KMS-11 (cell line): ENCODE measurements around the gene GNG11.

ENCODE experiments used
- H2AFZ ChIP-seq: fragments of 200-600 bp; sonication (generic); 2 replicates; pipeline ENCODE4 v1.6.1; 2016; ENCODE audit warnings: antibody characterized with exemption, mixed run types, low read depth
- H3K27ac ChIP-seq: fragments of 200-600 bp; sonication (generic); 2 replicates; pipeline ENCODE4 v1.6.1; 2016; ENCODE audit warnings: mild to moderate bottlenecking, mixed run types
- H3K27me3 ChIP-seq: fragments of 200-600 bp; sonication (generic); 2 replicates; pipeline ENCODE4 v1.6.1; 2017; ENCODE audit warnings: mild to moderate bottlenecking, low read depth, mixed run types, moderate library complexity; ENCODE audit not compliant: insufficient read depth
- H3K36me3 ChIP-seq: fragments of 200-600 bp; sonication (generic); 2 replicates; pipeline ENCODE4 v1.6.1; 2017; ENCODE audit warnings: mild to moderate bottlenecking, mixed run types; ENCODE audit not compliant: insufficient read depth
- H3K4me1 ChIP-seq: fragments of 200-600 bp; sonication (generic); 2 replicates; pipeline ENCODE4 v1.6.1; 2016; ENCODE audit warnings: mild to moderate bottlenecking, low read depth, mixed run types; ENCODE audit not compliant: poor library complexity, severe bottlenecking
- H3K4me2 ChIP-seq: fragments of 200-600 bp; sonication (generic); 2 replicates; pipeline ENCODE4 v1.7.0; 2016; ENCODE audit warnings: mild to moderate bottlenecking, mixed run types
- H3K4me3 ChIP-seq: fragments of 200-600 bp; sonication (generic); IDR thresholded peaks from 2 replicates; pipeline ENCODE4 v1.6.1; 2017; ENCODE audit warnings: low read depth, low read length, mixed read lengths; ENCODE audit not compliant: insufficient read depth
- H3K79me2 ChIP-seq: fragments of 200-600 bp; sonication (generic); 2 replicates; pipeline ENCODE4 v1.6.1; 2016; ENCODE audit warnings: low read depth, mixed run types; ENCODE audit not compliant: insufficient read depth
- H3K9ac ChIP-seq: fragments of 200-600 bp; sonication (generic); 2 replicates; pipeline ENCODE4 v1.6.1; 2016; ENCODE audit warnings: mild to moderate bottlenecking, mixed run types
- H4K20me1 ChIP-seq: fragments of 200-600 bp; sonication (generic); 2 replicates; pipeline ENCODE4 v1.6.1; 2016; ENCODE audit warnings: mild to moderate bottlenecking, mixed run types; ENCODE audit not compliant: insufficient read depth
- TF ChIP-seq, protein P1 (sequence below): fragments of 200-600 bp; sonication (generic); conservative IDR thresholded peaks from 2 replicates; pipeline ENCODE4 v1.6.1; 2017; ENCODE audit warnings: low read depth, mild to moderate bottlenecking, antibody characterized with exemption, low read length, moderate library complexity, mixed read lengths

Gene GNG11

GRCh38 chr7:93931655-93932054 lies 10.1 kb downstream of the GNG11 start:
- H3K79me2 ChIP-seq: no peaks in the 10 kb centered on the region
- no peak overlapping the region for H3K9ac ChIP-seq
- TF ChIP-seq, protein P1, sequence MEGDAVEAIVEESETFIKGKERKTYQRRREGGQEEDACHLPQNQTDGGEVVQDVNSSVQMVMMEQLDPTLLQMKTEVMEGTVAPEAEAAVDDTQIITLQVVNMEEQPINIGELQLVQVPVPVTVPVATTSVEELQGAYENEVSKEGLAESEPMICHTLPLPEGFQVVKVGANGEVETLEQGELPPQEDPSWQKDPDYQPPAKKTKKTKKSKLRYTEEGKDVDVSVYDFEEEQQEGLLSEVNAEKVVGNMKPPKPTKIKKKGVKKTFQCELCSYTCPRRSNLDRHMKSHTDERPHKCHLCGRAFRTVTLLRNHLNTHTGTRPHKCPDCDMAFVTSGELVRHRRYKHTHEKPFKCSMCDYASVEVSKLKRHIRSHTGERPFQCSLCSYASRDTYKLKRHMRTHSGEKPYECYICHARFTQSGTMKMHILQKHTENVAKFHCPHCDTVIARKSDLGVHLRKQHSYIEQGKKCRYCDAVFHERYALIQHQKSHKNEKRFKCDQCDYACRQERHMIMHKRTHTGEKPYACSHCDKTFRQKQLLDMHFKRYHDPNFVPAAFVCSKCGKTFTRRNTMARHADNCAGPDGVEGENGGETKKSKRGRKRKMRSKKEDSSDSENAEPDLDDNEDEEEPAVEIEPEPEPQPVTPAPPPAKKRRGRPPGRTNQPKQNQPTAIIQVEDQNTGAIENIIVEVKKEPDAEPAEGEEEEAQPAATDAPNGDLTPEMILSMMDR: no peak

GRCh38 chr7:93933156-93933555 lies 11.6 kb downstream of the GNG11 start:
- no peak overlapping the region for H3K27ac ChIP-seq
- TF ChIP-seq, protein P1: no peak
- H4K20me1 ChIP-seq: no peaks in the 10 kb centered on the region
- no peaks in the 10 kb centered on the region for H3K36me3 ChIP-seq
- no peaks in the 10 kb centered on the region for H3K79me2 ChIP-seq
- no peak overlapping the region for H3K4me3 ChIP-seq
- H3K4me1 ChIP-seq: no peaks in the 10 kb centered on the region
- no peak overlapping the region for H2AFZ ChIP-seq
- no peaks in the 10 kb centered on the region for H3K27me3 ChIP-seq
- no peak overlapping the region for H3K4me2 ChIP-seq
- no peak overlapping the region for H3K9ac ChIP-seq

More at GRCh38 chr7:93931655-93932054, 10.1 kb downstream of the GNG11 start:
- H3K4me3 ChIP-seq: no peak overlapping the region
- H3K36me3 ChIP-seq: no peaks in the 10 kb centered on the region
- H2AFZ ChIP-seq: no peak overlapping the region
- no peak overlapping the region for H3K4me2 ChIP-seq
- H3K4me1 ChIP-seq: no peaks in the 10 kb centered on the region
- H3K27ac ChIP-seq: no peak overlapping the region
- H3K27me3 ChIP-seq: no peaks in the 10 kb centered on the region
- no peaks in the 10 kb centered on the region for H4K20me1 ChIP-seq

DNA sequence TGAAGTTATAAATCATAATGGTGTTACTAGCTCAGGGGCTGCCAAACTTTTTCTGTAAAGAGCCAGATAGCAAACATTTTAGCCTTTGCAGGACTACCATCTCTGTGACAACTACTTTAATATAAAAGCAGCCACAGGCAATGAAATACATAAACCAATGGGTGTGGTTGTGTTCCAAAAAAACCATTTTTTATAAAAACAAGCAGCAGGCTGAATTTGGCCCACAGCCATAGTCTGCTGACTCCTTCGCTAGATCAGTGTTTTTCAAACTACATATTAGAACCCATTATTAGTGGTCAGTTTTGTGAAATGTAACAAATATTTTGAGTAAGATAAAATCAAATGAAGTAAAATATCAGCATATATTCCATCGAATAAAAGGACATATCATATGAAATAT lies 13.6 kb downstream of the GNG11 start:
- no peaks in the 10 kb centered on the region for H3K27me3 ChIP-seq
- no peaks in the 10 kb centered on the region for H3K36me3 ChIP-seq
- no peaks in the 10 kb centered on the region for H4K20me1 ChIP-seq

DNA sequence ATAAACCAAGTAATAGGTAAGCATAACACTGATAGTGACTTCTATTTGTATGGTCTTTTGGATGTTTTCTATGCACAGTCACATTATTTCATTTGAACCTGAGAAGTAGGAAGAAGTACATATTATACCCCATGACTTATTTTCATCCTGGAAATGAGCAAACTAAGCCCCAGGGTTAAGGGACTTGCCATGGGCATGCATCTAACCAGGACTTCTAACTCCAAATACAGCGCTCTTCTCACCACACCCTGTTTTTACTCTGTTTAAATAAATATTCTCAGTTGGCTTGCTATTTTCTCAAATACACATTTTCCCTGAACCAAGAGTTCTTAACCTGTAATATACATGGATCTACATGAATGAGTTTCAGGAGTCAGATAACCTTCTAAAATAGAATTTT lies 16.3 kb downstream of the GNG11 start:
- H4K20me1 ChIP-seq: no peaks in the 10 kb centered on the region
- no peak overlapping the region for H2AFZ ChIP-seq
- no peak overlapping the region for H3K27ac ChIP-seq
- no peak overlapping the region for H3K9ac ChIP-seq
- H3K79me2 ChIP-seq: no peaks in the 10 kb centered on the region
- no peaks in the 10 kb centered on the region for H3K27me3 ChIP-seq
- H3K4me3 ChIP-seq: no peak overlapping the region
- TF ChIP-seq, protein P1: no peak
- no peaks in the 10 kb centered on the region for H3K4me1 ChIP-seq
- H3K36me3 ChIP-seq: no peaks in the 10 kb centered on the region
- H3K4me2 ChIP-seq: no peak overlapping the region

More for the DNA sequence above, 13.6 kb downstream of the GNG11 start:
- no peak overlapping the region for H2AFZ ChIP-seq
- no peaks in the 10 kb centered on the region for H3K4me1 ChIP-seq
- no peak overlapping the region for H3K27ac ChIP-seq
- H3K4me3 ChIP-seq: no peak overlapping the region
- no peaks in the 10 kb centered on the region for H3K79me2 ChIP-seq
- TF ChIP-seq, protein P1: no peak
- no peak overlapping the region for H3K9ac ChIP-seq
- no peak overlapping the region for H3K4me2 ChIP-seq
